ENCODE results near the gene SCML1. TPM values are rescaled to one million over a fixed set of nuclear protein-coding genes. Genes with fewer than 3 reads are reported as not detected.

Gene SCML1
- total RNA-seq, 1 experiment from 2014 or later, result 7.0 TPM

- BruUV-seq (replicated peaks), result no TSS peak
- in situ Hi-C loops (cut with HindIII; ENCODE audit: low pct_unique_long_range_greater_than_20kb, low sequenced_read_pairs) (no loop called here), intact Hi-C loops (cut with micrococcal nuclease; ENCODE audit: unreplicated experiment) (no loop called here)
- CTCF ChIA-PET, result no interaction called here
- TF ChIP-seq POLR2AphosphoS5 (IDR thresholded peaks at IDR 0.05; ENCODE audit: low read depth, low read length) (no peak), TCF7L2 (IDR thresholded peaks at IDR 0.05; ENCODE audit: low read depth, low read length) (no peak)
- Histone ChIP-seq H3K36me3 (ENCODE audit: control insufficient read depth, insufficient read depth, low read length) (no peaks in the 10 kb centered on the region), H3K27ac (ENCODE audit: low read length) (no peak overlapping the region), H3K4me3 (ENCODE audit: low read depth in 2 of 2, low read length in 2 of 2) (no peak overlapping the region), H3K27me3 (ENCODE audit: control insufficient read depth, insufficient read depth, low read length) (no peaks in the 10 kb centered on the region), H3K9me3 (ENCODE audit: control insufficient read depth, insufficient read depth, low read depth, low read length) (no peaks in the 10 kb centered on the region), H3K4me1 (ENCODE audit: control insufficient read depth, insufficient read depth, low read length) (no peaks in the 10 kb centered on the region)
- no peak for ATAC-seq
- POLR2A ChIA-PET, result no interaction called here
- no peak for DNase-seq (ENCODE audit: low read depth, low spot score)
Measured at GRCh38 chrX:17768997-17769396, 31.7 kb downstream of the SCML1 start.

DNA sequence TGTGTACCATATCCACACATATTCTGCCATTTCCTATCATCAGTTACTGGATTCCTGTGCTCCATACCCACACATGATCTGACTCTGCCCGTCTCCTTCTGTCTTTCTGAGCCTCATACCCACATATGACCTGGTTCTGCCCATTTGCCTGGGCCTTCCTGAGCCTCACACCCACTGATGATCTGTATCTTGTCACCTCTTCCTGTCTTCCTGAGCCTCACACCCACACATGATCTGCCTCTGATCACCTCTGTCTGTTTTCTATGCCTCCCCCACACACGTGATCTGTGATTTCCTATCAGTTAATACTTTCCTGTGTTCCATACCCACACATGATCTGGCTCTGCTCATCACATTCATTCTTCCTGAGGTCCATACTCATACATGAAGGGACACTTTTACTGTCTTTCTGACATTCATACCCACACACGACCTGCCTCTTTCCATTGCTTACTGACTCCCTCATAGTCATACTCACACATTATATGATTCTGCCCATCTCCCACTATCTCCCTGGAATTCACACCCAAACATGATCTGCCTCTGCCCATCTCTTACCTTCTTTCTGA lies 32.5 kb downstream of the SCML1 start:
- Histone ChIP-seq H3K9me3 (ENCODE audit: control insufficient read depth, insufficient read depth, low read depth, low read length) (no peaks in the 10 kb centered on the region), H3K27ac (ENCODE audit: low read length) (no peak overlapping the region), H3K36me3 (ENCODE audit: control insufficient read depth, insufficient read depth, low read length) (no peaks in the 10 kb centered on the region), H3K27me3 (ENCODE audit: control insufficient read depth, insufficient read depth, low read length) (no peaks in the 10 kb centered on the region), H3K4me3 (ENCODE audit: low read depth in 2 of 2, low read length in 2 of 2) (no peak overlapping the region), H3K4me1 (ENCODE audit: control insufficient read depth, insufficient read depth, low read length) (no peaks in the 10 kb centered on the region)
- in situ Hi-C loops (cut with HindIII; ENCODE audit: low pct_unique_long_range_greater_than_20kb, low sequenced_read_pairs), result no loop called here
- ATAC-seq (no peak), DNase-seq (ENCODE audit: low read depth, low spot score) (no peak)
- intact Hi-C loops (cut with micrococcal nuclease; ENCODE audit: unreplicated experiment), result no loop called here
- ChIA-PET CTCF (no interaction called here), POLR2A (no interaction called here)
- TF ChIP-seq POLR2AphosphoS5 (IDR thresholded peaks at IDR 0.05; ENCODE audit: low read depth, low read length) (no peak), TCF7L2 (IDR thresholded peaks at IDR 0.05; ENCODE audit: low read depth, low read length) (no peak)
- TF ChIP-seq, protein P1, sequence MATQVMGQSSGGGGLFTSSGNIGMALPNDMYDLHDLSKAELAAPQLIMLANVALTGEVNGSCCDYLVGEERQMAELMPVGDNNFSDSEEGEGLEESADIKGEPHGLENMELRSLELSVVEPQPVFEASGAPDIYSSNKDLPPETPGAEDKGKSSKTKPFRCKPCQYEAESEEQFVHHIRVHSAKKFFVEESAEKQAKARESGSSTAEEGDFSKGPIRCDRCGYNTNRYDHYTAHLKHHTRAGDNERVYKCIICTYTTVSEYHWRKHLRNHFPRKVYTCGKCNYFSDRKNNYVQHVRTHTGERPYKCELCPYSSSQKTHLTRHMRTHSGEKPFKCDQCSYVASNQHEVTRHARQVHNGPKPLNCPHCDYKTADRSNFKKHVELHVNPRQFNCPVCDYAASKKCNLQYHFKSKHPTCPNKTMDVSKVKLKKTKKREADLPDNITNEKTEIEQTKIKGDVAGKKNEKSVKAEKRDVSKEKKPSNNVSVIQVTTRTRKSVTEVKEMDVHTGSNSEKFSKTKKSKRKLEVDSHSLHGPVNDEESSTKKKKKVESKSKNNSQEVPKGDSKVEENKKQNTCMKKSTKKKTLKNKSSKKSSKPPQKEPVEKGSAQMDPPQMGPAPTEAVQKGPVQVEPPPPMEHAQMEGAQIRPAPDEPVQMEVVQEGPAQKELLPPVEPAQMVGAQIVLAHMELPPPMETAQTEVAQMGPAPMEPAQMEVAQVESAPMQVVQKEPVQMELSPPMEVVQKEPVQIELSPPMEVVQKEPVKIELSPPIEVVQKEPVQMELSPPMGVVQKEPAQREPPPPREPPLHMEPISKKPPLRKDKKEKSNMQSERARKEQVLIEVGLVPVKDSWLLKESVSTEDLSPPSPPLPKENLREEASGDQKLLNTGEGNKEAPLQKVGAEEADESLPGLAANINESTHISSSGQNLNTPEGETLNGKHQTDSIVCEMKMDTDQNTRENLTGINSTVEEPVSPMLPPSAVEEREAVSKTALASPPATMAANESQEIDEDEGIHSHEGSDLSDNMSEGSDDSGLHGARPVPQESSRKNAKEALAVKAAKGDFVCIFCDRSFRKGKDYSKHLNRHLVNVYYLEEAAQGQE (IDR thresholded peaks at IDR 0.05; ENCODE audit: insufficient read depth in 1 of 2, low read depth in 2 of 2, low read length in 1 of 2), result no peak
- BruUV-seq (replicated peaks), result no TSS peak

GRCh38 chrX:17773221-17773876 lies 36.1 kb downstream of the SCML1 start:
- in situ Hi-C loops (cut with HindIII; ENCODE audit: low pct_unique_long_range_greater_than_20kb, low sequenced_read_pairs), result no loop called here
- Histone ChIP-seq H3K4me3 (ENCODE audit: low read depth in 2 of 2, low read length in 2 of 2) (no peak overlapping the region), H3K36me3 (ENCODE audit: control insufficient read depth, insufficient read depth, low read length) (no peaks in the 10 kb centered on the region), H3K27me3 (ENCODE audit: control insufficient read depth, insufficient read depth, low read length) (no peaks in the 10 kb centered on the region), H3K9me3 (ENCODE audit: control insufficient read depth, insufficient read depth, low read depth, low read length) (no peaks in the 10 kb centered on the region), H3K4me1 (ENCODE audit: control insufficient read depth, insufficient read depth, low read length) (no peaks in the 10 kb centered on the region), H3K27ac (ENCODE audit: low read length) (no peak overlapping the region)
- intact Hi-C loops (cut with micrococcal nuclease; ENCODE audit: unreplicated experiment), result no loop called here
- ATAC-seq, result no peak
- no peak for TF ChIP-seq CTCF (IDR thresholded peaks at IDR 0.05)
- no peak for TF ChIP-seq POLR2AphosphoS5 (IDR thresholded peaks at IDR 0.05; ENCODE audit: low read depth, low read length)
- TF ChIP-seq SIN3A (IDR thresholded peaks at IDR 0.05; ENCODE audit: borderline replicate concordance, insufficient read depth, low read depth, low read length), result no peak
- TF ChIP-seq TCF7L2 (IDR thresholded peaks at IDR 0.05; ENCODE audit: low read depth, low read length), result no peak
- TF ChIP-seq, protein P1 (IDR thresholded peaks at IDR 0.05; ENCODE audit: insufficient read depth in 1 of 2, low read depth in 2 of 2, low read length in 1 of 2), result no peak
- ChIA-PET POLR2A (no interaction called here), CTCF (no interaction called here)
- no peak for DNase-seq (ENCODE audit: low read depth, low spot score)
- BruUV-seq (replicated peaks), result no TSS peak

All from Panc1 (cell line).